ENCODE measurements around the gene CELSR1.

The CELSR1 gene

GRCh38 chr22:46514592-46515207, 22.7 kb downstream of the CELSR1 start:
- TF ChIP-seq, protein P1, sequence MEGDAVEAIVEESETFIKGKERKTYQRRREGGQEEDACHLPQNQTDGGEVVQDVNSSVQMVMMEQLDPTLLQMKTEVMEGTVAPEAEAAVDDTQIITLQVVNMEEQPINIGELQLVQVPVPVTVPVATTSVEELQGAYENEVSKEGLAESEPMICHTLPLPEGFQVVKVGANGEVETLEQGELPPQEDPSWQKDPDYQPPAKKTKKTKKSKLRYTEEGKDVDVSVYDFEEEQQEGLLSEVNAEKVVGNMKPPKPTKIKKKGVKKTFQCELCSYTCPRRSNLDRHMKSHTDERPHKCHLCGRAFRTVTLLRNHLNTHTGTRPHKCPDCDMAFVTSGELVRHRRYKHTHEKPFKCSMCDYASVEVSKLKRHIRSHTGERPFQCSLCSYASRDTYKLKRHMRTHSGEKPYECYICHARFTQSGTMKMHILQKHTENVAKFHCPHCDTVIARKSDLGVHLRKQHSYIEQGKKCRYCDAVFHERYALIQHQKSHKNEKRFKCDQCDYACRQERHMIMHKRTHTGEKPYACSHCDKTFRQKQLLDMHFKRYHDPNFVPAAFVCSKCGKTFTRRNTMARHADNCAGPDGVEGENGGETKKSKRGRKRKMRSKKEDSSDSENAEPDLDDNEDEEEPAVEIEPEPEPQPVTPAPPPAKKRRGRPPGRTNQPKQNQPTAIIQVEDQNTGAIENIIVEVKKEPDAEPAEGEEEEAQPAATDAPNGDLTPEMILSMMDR (IDR thresholded peaks at IDR 0.05), result no peak

GRCh38 chr22:46513908-46514550, 23.4 kb downstream of the CELSR1 start:
- TF ChIP-seq, protein P1 (IDR thresholded peaks at IDR 0.05), result no peak

DNA sequence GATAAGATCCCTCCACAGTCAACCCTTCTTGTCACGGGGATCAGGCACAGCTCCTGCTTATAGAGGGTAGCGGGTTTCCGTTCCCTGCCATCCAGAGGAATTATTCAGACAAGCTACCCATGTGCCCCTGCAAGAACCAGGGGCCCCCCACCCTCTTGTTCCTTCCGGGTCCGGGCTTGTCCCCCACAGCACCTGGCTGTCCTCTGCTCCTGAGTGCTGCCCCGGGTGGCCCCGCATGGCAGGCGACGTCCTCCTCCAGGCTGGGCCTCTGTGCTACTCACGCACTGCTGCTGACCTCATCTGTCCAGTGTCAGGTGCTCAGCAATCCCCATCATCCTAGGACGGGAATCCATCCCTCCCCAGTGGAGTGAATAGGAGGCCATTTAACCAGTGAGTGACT, 24.7 kb downstream of the CELSR1 start:
- TF ChIP-seq, protein P1 (IDR thresholded peaks at IDR 0.05), result no peak

- TF ChIP-seq, protein P1 (IDR thresholded peaks at IDR 0.05), result no peak
Measured at GRCh38 chr22:46512039-46512370, 25.4 kb downstream of the CELSR1 start.

DNA sequence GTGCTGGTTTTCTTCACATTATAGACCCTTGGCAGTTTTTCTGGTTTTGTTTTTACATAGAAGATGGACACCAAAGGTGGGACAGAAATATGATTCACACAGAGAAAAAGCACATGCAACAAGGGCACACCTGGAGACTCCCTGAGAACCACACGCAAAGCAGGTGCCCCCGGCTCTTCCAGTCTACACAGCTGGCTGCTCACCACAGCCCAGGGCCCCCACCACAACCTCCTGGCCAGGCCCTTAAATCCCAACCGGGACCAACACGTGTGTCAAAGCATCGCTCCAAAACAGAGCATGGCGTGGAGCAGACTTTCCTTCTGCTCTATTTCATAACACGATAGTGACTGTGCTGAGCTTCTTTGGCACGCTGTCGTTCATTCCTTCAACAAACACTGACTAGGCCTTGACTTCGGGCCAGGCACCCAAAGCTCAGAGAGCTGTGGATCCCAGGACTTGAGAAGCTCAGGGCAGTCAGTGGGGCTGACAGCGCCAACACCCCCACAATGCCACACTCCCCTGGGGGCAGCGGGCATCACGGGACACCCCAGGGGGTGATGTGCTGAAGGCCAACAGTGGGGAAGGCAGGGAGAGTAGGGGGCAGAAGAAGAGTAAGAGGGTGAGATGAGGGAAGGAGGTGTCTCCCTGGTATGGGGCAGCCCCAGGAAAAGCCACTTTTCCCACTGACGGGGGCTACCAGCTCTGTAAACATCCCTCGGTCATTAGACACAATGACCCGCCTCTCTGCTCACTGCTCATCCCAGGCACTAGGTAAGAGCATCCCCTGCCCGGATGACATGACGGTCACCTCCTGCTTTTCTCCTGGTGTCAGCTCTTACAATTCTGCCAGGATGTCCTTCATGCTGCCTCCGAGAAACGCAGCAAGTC, 26.0 kb downstream of the CELSR1 start:
- TF ChIP-seq, protein P1 (IDR thresholded peaks at IDR 0.05), result no peak

DNA sequence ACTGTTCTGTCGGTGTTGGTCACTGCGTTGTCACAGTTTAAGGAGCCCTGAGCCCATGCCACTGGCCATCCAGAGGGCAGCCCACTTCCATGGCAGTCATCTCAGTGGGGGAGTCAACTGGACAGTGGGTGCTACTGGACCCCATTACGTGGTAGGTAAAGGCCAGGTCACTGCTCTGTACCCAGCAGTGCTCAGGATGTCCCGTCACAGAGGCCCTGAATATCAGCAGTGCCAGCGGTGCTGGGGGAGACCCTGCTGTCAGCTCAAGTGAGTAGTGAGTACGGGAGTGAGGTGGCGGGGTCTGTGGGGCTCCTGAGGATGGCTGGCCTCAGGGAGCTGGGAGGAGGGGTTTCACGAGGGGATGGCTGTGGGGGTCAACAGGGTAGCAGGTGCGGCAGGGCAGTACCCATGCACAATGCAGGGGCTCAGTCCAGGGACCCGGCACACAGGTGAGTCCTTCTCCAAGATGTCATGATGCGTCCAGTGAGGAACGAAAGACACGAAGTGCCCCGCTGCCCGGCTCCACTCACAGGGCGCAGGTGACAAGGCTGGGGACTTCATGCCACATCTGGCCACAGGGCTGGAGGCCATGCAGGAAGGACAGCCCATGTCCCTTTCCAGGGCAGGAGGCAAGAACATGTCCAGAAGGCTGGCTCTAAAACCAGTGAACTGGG, 27.9 kb downstream of the CELSR1 start:
- TF ChIP-seq, protein P1 (IDR thresholded peaks at IDR 0.05), result no peak

DNA sequence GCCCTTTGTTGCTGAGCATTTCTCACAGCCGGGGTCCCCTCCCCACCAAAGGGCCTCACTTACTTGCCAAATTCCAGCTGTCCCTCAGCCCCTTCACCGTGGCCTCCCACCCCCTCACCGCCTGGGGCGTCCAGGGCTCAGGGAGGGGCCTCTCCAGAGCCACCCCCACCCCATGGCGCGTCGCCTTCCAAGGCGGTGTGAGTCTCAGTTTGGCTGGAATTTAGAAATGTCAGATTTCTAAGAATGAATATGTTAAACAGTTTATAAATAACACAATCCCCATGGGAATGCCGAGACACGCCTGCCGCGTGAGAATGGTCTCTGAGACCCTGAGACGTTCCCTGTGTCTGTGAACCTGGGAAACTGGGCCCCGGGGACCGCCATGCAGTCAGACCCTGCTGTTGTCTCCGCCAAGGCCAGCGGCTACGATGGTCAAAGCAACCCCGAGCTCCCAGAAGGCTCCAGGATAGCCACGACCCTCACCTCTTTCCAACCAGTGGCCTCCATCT, 28.9 kb downstream of the CELSR1 start:
- TF ChIP-seq, protein P1 (IDR thresholded peaks at IDR 0.05), result no peak
